ENCODE measurements around the gene KRT39.

- no peak for TF ChIP-seq CTCF (IDR thresholded peaks at IDR 0.05)
- TF ChIP-seq, protein P1, sequence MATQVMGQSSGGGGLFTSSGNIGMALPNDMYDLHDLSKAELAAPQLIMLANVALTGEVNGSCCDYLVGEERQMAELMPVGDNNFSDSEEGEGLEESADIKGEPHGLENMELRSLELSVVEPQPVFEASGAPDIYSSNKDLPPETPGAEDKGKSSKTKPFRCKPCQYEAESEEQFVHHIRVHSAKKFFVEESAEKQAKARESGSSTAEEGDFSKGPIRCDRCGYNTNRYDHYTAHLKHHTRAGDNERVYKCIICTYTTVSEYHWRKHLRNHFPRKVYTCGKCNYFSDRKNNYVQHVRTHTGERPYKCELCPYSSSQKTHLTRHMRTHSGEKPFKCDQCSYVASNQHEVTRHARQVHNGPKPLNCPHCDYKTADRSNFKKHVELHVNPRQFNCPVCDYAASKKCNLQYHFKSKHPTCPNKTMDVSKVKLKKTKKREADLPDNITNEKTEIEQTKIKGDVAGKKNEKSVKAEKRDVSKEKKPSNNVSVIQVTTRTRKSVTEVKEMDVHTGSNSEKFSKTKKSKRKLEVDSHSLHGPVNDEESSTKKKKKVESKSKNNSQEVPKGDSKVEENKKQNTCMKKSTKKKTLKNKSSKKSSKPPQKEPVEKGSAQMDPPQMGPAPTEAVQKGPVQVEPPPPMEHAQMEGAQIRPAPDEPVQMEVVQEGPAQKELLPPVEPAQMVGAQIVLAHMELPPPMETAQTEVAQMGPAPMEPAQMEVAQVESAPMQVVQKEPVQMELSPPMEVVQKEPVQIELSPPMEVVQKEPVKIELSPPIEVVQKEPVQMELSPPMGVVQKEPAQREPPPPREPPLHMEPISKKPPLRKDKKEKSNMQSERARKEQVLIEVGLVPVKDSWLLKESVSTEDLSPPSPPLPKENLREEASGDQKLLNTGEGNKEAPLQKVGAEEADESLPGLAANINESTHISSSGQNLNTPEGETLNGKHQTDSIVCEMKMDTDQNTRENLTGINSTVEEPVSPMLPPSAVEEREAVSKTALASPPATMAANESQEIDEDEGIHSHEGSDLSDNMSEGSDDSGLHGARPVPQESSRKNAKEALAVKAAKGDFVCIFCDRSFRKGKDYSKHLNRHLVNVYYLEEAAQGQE (IDR thresholded peaks at IDR 0.05; ENCODE audit: insufficient read depth in 1 of 2, low read depth in 2 of 2, low read length in 1 of 2), result no peak
- TF ChIP-seq POLR2AphosphoS5 (IDR thresholded peaks at IDR 0.05; ENCODE audit: low read depth, low read length), result no peak
- TF ChIP-seq SIN3A (IDR thresholded peaks at IDR 0.05; ENCODE audit: borderline replicate concordance, insufficient read depth, low read depth, low read length), result no peak
- TF ChIP-seq TCF7L2 (IDR thresholded peaks at IDR 0.05; ENCODE audit: low read depth, low read length), result no peak
Observed at GRCh38 chr17:40967582-40967981, 834 bp upstream of the KRT39 start.
